Measurements from ENCODE around the gene CNST.
"Not testable (repeated sequence)": the region's sequence is repeated elsewhere in the genome, so short reads cannot be mapped to it uniquely, and the experiment has no call there.

CNST gene

DNA sequence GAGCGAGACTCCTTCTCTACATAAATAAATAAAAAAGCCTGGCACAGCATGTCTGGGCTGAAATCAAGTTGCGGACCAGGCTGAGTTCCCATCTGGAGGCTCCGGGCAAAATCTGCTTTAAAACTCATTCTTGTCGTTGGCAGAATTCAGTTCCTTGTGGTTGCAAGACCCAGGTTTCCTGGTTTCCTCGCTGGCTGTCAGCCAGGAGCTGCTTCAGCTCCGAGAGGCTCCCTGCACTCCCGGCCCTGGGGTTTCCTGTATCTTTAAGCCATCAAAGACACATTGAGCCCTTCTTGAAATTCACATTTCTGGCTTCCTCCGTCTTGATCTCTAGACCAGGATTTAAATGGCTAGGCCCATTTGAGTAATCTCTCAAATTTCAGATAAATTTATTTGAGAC is 137.3 kb downstream of the CNST start:
- H3K4me3 Mint-ChIP-seq: no peak overlapping the region
- H3K4me1 Mint-ChIP-seq (ENCODE audit: low read depth): peaks cover 13% of the 10 kb centered on the region
- no peak overlapping the region for H3K27ac Mint-ChIP-seq

GRCh38 chr1:246705368-246705767 is 139.1 kb downstream of the CNST start:
- Mint-ChIP-seq H3K4me1 (ENCODE audit: low read depth) (peaks cover 9% of the 10 kb centered on the region), H3K9me3 (ENCODE audit: low read depth) (peaks cover 4% of the 10 kb centered on the region), H3K27ac (no peak overlapping the region), H3K4me3 (no peak overlapping the region), H3K27me3 (peaks cover 2% of the 10 kb centered on the region), H3K36me3 (peaks cover 2% of the 10 kb centered on the region)

More for the DNA sequence above, 137.3 kb downstream of the CNST start:
- H3K9me3 Mint-ChIP-seq (ENCODE audit: low read depth): no peaks in the 10 kb centered on the region
- H3K27me3 Mint-ChIP-seq: no peaks in the 10 kb centered on the region
- no peaks in the 10 kb centered on the region for H3K36me3 Mint-ChIP-seq

- Mint-ChIP-seq H3K9me3 (ENCODE audit: low read depth) (peaks cover 4% of the 10 kb centered on the region), H3K4me1 (ENCODE audit: low read depth) (peaks cover 9% of the 10 kb centered on the region), H3K36me3 (peaks cover 2% of the 10 kb centered on the region), H3K4me3 (no peak overlapping the region), H3K27me3 (peaks cover 4% of the 10 kb centered on the region), H3K27ac (no peak overlapping the region)
These were observed 141.9 kb downstream of the CNST start for GRCh38 chr1:246708166-246708565.

GRCh38 chr1:246709196-246709595 is 142.9 kb downstream of the CNST start:
- peaks cover 4% of the 10 kb centered on the region for H3K9me3 Mint-ChIP-seq (ENCODE audit: low read depth)
- H3K4me1 Mint-ChIP-seq (ENCODE audit: low read depth): peaks cover 9% of the 10 kb centered on the region
- peaks cover 4% of the 10 kb centered on the region for H3K27me3 Mint-ChIP-seq
- H3K27ac Mint-ChIP-seq: no peak overlapping the region
- H3K4me3 Mint-ChIP-seq: no peak overlapping the region
- peaks cover 2% of the 10 kb centered on the region for H3K36me3 Mint-ChIP-seq

DNA sequence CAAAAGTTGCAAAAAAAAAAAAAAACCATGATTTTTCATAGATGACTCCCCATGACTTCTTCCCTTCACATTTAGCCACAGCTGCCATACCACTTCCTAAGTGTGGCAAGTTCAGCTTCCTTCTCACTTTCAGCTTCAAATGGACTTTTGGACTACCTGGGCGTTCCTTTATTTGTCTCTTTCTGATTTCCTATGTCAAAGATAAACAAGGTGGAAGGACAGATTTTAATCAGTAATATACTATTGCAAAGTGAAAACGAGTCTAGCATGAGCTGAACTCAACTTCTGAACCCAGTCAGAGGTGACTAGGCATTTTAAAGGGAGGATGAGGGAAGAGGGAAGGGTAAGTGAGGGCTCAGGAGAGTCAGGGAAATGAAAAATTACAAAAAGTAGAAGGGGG is 143.6 kb downstream of the CNST start:
- Mint-ChIP-seq H3K9me3 (ENCODE audit: low read depth) (peaks cover 4% of the 10 kb centered on the region), H3K4me1 (ENCODE audit: low read depth) (peaks cover 9% of the 10 kb centered on the region), H3K4me3 (no peak overlapping the region), H3K36me3 (peaks cover 2% of the 10 kb centered on the region), H3K27me3 (peaks cover 4% of the 10 kb centered on the region), H3K27ac (no peak overlapping the region)

GRCh38 chr1:246711548-246712003 is 145.3 kb downstream of the CNST start:
- peaks cover 8% of the 10 kb centered on the region for H3K27me3 Mint-ChIP-seq
- no peak overlapping the region for H3K4me3 Mint-ChIP-seq
- peaks cover 4% of the 10 kb centered on the region for H3K9me3 Mint-ChIP-seq (ENCODE audit: low read depth)
- peaks cover 2% of the 10 kb centered on the region for H3K36me3 Mint-ChIP-seq
- peaks cover 9% of the 10 kb centered on the region for H3K4me1 Mint-ChIP-seq (ENCODE audit: low read depth)
- no peak overlapping the region for H3K27ac Mint-ChIP-seq

- H3K9me3 Mint-ChIP-seq (ENCODE audit: low read depth); H3K27me3 Mint-ChIP-seq; H3K36me3 Mint-ChIP-seq; H3K4me3 Mint-ChIP-seq; H3K4me1 Mint-ChIP-seq (ENCODE audit: low read depth); H3K27ac Mint-ChIP-seq: not testable (repeated sequence)
These were observed 146.2 kb downstream of the CNST start for GRCh38 chr1:246712428-246712827.

Data from activated naive CD8-positive, alpha-beta T cell (primary cell).